ENCODE results near the gene FLNA.

FLNA gene

GRCh38 chrX:154404625-154405192 lies 30.3 kb upstream of the FLNA start:
- no peak for DNase-seq
- Histone ChIP-seq H4K5ac (ENCODE audit: low read length) (no peak overlapping the region), H2BK15ac (replicated peaks; ENCODE audit: low read depth) (no peak overlapping the region), H2AK5ac (ENCODE audit: low read length) (no peak overlapping the region), H3K56ac (ENCODE audit: low read length) (no peak overlapping the region), H3K4ac (ENCODE audit: low read depth, low read length) (no peak overlapping the region), H2BK120ac (ENCODE audit: low read depth, low read length) (no peak overlapping the region), H3K36me3 (ENCODE audit: control insufficient read depth, insufficient read depth, low read length) (peaks cover 5% of the 10 kb centered on the region), H2BK5ac (ENCODE audit: low read length) (no peak overlapping the region), H3K9ac (ENCODE audit: low read length) (no peak overlapping the region), H3K23ac (ENCODE audit: low read length) (no peak overlapping the region), H3K4me2 (ENCODE audit: low read length) (no peak overlapping the region), H3K4me3 (ENCODE audit: low read length) (no peak overlapping the region), H3K18ac (ENCODE audit: low read length) (no peak overlapping the region), H4K8ac (ENCODE audit: low read depth, low read length) (no peak overlapping the region), H3K79me2 (ENCODE audit: control insufficient read depth, insufficient read depth, low read length) (peaks cover 2% of the 10 kb centered on the region), H3K27me3 (ENCODE audit: insufficient read depth, low read length, poor library complexity) (no peaks in the 10 kb centered on the region), H3K4me1 (ENCODE audit: control insufficient read depth, low read depth, low read length) (no peaks in the 10 kb centered on the region), H3K27ac (ENCODE audit: low read depth, low read length) (no peak overlapping the region), H3K79me1 (ENCODE audit: low read length) (peaks cover 1% of the 10 kb centered on the region)
- WGBS (ENCODE audit: extremely low coverage, insufficient coverage, low lambda C conversion rate), result no CpG with 5 or more reads among the region's 16 CpGs

GRCh38 chrX:154403858-154404257 lies 29.4 kb upstream of the FLNA start:
- H3K27me3 ChIP-seq (ENCODE audit: insufficient read depth, low read length, poor library complexity), result no peaks in the 10 kb centered on the region

GRCh38 chrX:154403192-154403591 lies 28.8 kb upstream of the FLNA start:
- Histone ChIP-seq H4K5ac (ENCODE audit: low read length) (no peak overlapping the region), H3K4ac (ENCODE audit: low read depth, low read length) (no peak overlapping the region), H2BK120ac (ENCODE audit: low read depth, low read length) (no peak overlapping the region), H3K4me1 (ENCODE audit: control insufficient read depth, low read depth, low read length) (no peaks in the 10 kb centered on the region), H4K8ac (ENCODE audit: low read depth, low read length) (no peak overlapping the region), H3K36me3 (ENCODE audit: control insufficient read depth, insufficient read depth, low read length) (peaks cover 12% of the 10 kb centered on the region), H3K27ac (ENCODE audit: low read depth, low read length) (no peak overlapping the region), H2BK5ac (ENCODE audit: low read length) (no peak overlapping the region), H2BK15ac (replicated peaks; ENCODE audit: low read depth) (no peak overlapping the region), H3K79me1 (ENCODE audit: low read length) (peaks cover 1% of the 10 kb centered on the region), H3K56ac (ENCODE audit: low read length) (no peak overlapping the region), H3K27me3 (ENCODE audit: insufficient read depth, low read length, poor library complexity) (no peaks in the 10 kb centered on the region), H3K4me2 (ENCODE audit: low read length) (no peak overlapping the region), H3K79me2 (ENCODE audit: control insufficient read depth, insufficient read depth, low read length) (peaks cover 15% of the 10 kb centered on the region), H3K18ac (ENCODE audit: low read length) (no peak overlapping the region), H3K9ac (ENCODE audit: low read length) (no peak overlapping the region), H3K4me3 (ENCODE audit: low read length) (no peak overlapping the region), H2AK5ac (ENCODE audit: low read length) (no peak overlapping the region), H3K23ac (ENCODE audit: low read length) (no peak overlapping the region)
- DNase-seq, result no peak
- WGBS (ENCODE audit: extremely low coverage, insufficient coverage, low lambda C conversion rate), result no CpG with 5 or more reads among the region's 10 CpGs

More at GRCh38 chrX:154403858-154404257, 29.4 kb upstream of the FLNA start:
- Histone ChIP-seq H3K36me3 (ENCODE audit: control insufficient read depth, insufficient read depth, low read length) (peaks cover 12% of the 10 kb centered on the region), H3K4me3 (ENCODE audit: low read length) (no peak overlapping the region), H2AK5ac (ENCODE audit: low read length) (no peak overlapping the region), H3K79me2 (ENCODE audit: control insufficient read depth, insufficient read depth, low read length) (peaks cover 10% of the 10 kb centered on the region), H3K56ac (ENCODE audit: low read length) (no peak overlapping the region), H3K18ac (ENCODE audit: low read length) (no peak overlapping the region), H3K79me1 (ENCODE audit: low read length) (peaks cover 1% of the 10 kb centered on the region), H3K27ac (ENCODE audit: low read depth, low read length) (no peak overlapping the region), H2BK120ac (ENCODE audit: low read depth, low read length) (no peak overlapping the region), H3K4me1 (ENCODE audit: control insufficient read depth, low read depth, low read length) (no peaks in the 10 kb centered on the region), H3K9ac (ENCODE audit: low read length) (no peak overlapping the region), H4K5ac (ENCODE audit: low read length) (no peak overlapping the region), H4K8ac (ENCODE audit: low read depth, low read length) (no peak overlapping the region), H3K4ac (ENCODE audit: low read depth, low read length) (no peak overlapping the region), H2BK5ac (ENCODE audit: low read length) (no peak overlapping the region), H3K23ac (ENCODE audit: low read length) (no peak overlapping the region), H2BK15ac (replicated peaks; ENCODE audit: low read depth) (no peak overlapping the region), H3K4me2 (ENCODE audit: low read length) (no peak overlapping the region)
- WGBS (ENCODE audit: extremely low coverage, insufficient coverage, low lambda C conversion rate), result no CpG with 5 or more reads among the region's 4 CpGs
- DNase-seq, result no peak

- no peaks in the 10 kb centered on the region for H3K4me1 ChIP-seq (ENCODE audit: control insufficient read depth, low read depth, low read length)
- no peak overlapping the region for H3K27ac ChIP-seq (ENCODE audit: low read depth, low read length)
- H3K4me3 ChIP-seq (ENCODE audit: low read length), result no peak overlapping the region
- no peak overlapping the region for H3K9ac ChIP-seq (ENCODE audit: low read length)
- DNase-seq, result no peak
- no peak overlapping the region for H3K4me2 ChIP-seq (ENCODE audit: low read length)
- H2AK5ac ChIP-seq (ENCODE audit: low read length), result no peak overlapping the region
- no peak overlapping the region for H3K56ac ChIP-seq (ENCODE audit: low read length)
- no peak overlapping the region for H3K4ac ChIP-seq (ENCODE audit: low read depth, low read length)
- no peaks in the 10 kb centered on the region for H3K27me3 ChIP-seq (ENCODE audit: insufficient read depth, low read length, poor library complexity)
- peaks cover 15% of the 10 kb centered on the region for H3K79me2 ChIP-seq (ENCODE audit: control insufficient read depth, insufficient read depth, low read length)
- H2BK120ac ChIP-seq (ENCODE audit: low read depth, low read length), result no peak overlapping the region
- H3K23ac ChIP-seq (ENCODE audit: low read length), result no peak overlapping the region
- no peak overlapping the region for H2BK15ac ChIP-seq (replicated peaks; ENCODE audit: low read depth)
- H2BK5ac ChIP-seq (ENCODE audit: low read length), result no peak overlapping the region
- H4K5ac ChIP-seq (ENCODE audit: low read length), result no peak overlapping the region
- H4K8ac ChIP-seq (ENCODE audit: low read depth, low read length), result no peak overlapping the region
- H3K79me1 ChIP-seq (ENCODE audit: low read length), result peaks cover 1% of the 10 kb centered on the region
- WGBS (ENCODE audit: extremely low coverage, insufficient coverage, low lambda C conversion rate), result no CpG with 5 or more reads among the region's 19 CpGs
- H3K36me3 ChIP-seq (ENCODE audit: control insufficient read depth, insufficient read depth, low read length), result peaks cover 12% of the 10 kb centered on the region
- no peak overlapping the region for H3K18ac ChIP-seq (ENCODE audit: low read length)
Observed at GRCh38 chrX:154402622-154403127, 28.2 kb upstream of the FLNA start.

- H3K18ac ChIP-seq (ENCODE audit: low read length), result no peak overlapping the region
- H2BK120ac ChIP-seq (ENCODE audit: low read depth, low read length), result no peak overlapping the region
- H3K27me3 ChIP-seq (ENCODE audit: insufficient read depth, low read length, poor library complexity), result no peaks in the 10 kb centered on the region
- H2AK5ac ChIP-seq (ENCODE audit: low read length), result no peak overlapping the region
- no peak overlapping the region for H4K5ac ChIP-seq (ENCODE audit: low read length)
- H3K4me1 ChIP-seq (ENCODE audit: control insufficient read depth, low read depth, low read length), result no peaks in the 10 kb centered on the region
- no peak overlapping the region for H2BK15ac ChIP-seq (replicated peaks; ENCODE audit: low read depth)
- no peak overlapping the region for H3K9ac ChIP-seq (ENCODE audit: low read length)
- H3K4me2 ChIP-seq (ENCODE audit: low read length), result no peak overlapping the region
- H2BK5ac ChIP-seq (ENCODE audit: low read length), result no peak overlapping the region
- H3K27ac ChIP-seq (ENCODE audit: low read depth, low read length), result no peak overlapping the region
- DNase-seq, result no peak
- no CpG with 5 or more reads among the region's 6 CpGs for WGBS (ENCODE audit: extremely low coverage, insufficient coverage, low lambda C conversion rate)
- peaks cover 1% of the 10 kb centered on the region for H3K79me1 ChIP-seq (ENCODE audit: low read length)
- H3K56ac ChIP-seq (ENCODE audit: low read length), result no peak overlapping the region
- H3K36me3 ChIP-seq (ENCODE audit: control insufficient read depth, insufficient read depth, low read length), result peaks cover 12% of the 10 kb centered on the region
- H4K8ac ChIP-seq (ENCODE audit: low read depth, low read length), result no peak overlapping the region
- H3K23ac ChIP-seq (ENCODE audit: low read length), result no peak overlapping the region
- H3K4me3 ChIP-seq (ENCODE audit: low read length), result no peak overlapping the region
- peaks cover 15% of the 10 kb centered on the region for H3K79me2 ChIP-seq (ENCODE audit: control insufficient read depth, insufficient read depth, low read length)
- H3K4ac ChIP-seq (ENCODE audit: low read depth, low read length), result no peak overlapping the region
Observed at GRCh38 chrX:154401918-154402621, 27.6 kb upstream of the FLNA start.

Measured in mesendoderm (in vitro differentiated cells).